ENCODE data around the gene PHF12. TPM values are rescaled to one million over a fixed set of nuclear protein-coding genes. Genes with fewer than 3 reads are reported as not detected.

The PHF12 gene
- total and polyA plus RNA-seq, 7 donors, result 6.9 to 54.3 (median 39.1) TPM

- no peaks in the 10 kb centered on the region for H3K27me3 ChIP-seq
- H3K36me3 ChIP-seq, result peaks cover 0 to 20% (median 0%) of the 10 kb centered on the region in 4 donors
- H3K9me3 ChIP-seq, result no peaks in the 10 kb centered on the region
- H3K27ac ChIP-seq, result peak overlapping the region in 1 of 4 donors; percentile 65
- no peak overlapping the region for H3K4me3 ChIP-seq
- TF ChIP-seq POLR2AphosphoS5 (IDR thresholded peaks at IDR 0.05), result no peak
- no peak for TF ChIP-seq POLR2A (IDR thresholded peaks at IDR 0.05)
- no peak for TF ChIP-seq CTCF (IDR thresholded peaks at IDR 0.05)
- TF ChIP-seq EP300 (IDR thresholded peaks at IDR 0.05), result no peak
- no peak for DNase-seq
- 92 to 99% methylated on average over 4 of the region's 4 CpGs for WGBS, 2 donors
- intact Hi-C loops (cut with DNase I), result no loop called here
- peaks cover 0 to 19% (median 13%) of the 10 kb centered on the region in 4 donors for H3K4me1 ChIP-seq
Observed at GRCh38 chr17:28892024-28892423, 59.3 kb downstream of the PHF12 start.

- TF ChIP-seq POLR2A (IDR thresholded peaks at IDR 0.05) (no peak), CTCF (IDR thresholded peaks at IDR 0.05) (no peak), POLR2AphosphoS5 (IDR thresholded peaks at IDR 0.05) (no peak)
- 91 to 96% methylated on average over 1 of the region's 1 CpG for WGBS, 2 donors
- Histone ChIP-seq H3K4me3 (no peak overlapping the region), H3K27ac (no peak overlapping the region), H3K27me3 (no peaks in the 10 kb centered on the region), H3K9me3 (no peaks in the 10 kb centered on the region), H3K4me1 (peaks cover 0 to 12% (median 7%) of the 10 kb centered on the region in 4 donors), H3K36me3 (peaks cover 0 to 24% (median 0%) of the 10 kb centered on the region in 4 donors)
- no peak for DNase-seq
- intact Hi-C loops (cut with DNase I), result no loop called here
Observed at GRCh38 chr17:28891201-28891600, 60.1 kb downstream of the PHF12 start.

- intact Hi-C loops (cut with DNase I), result no loop called here
- no peak for TF ChIP-seq POLR2AphosphoS5 (IDR thresholded peaks at IDR 0.05)
- TF ChIP-seq EP300 (IDR thresholded peaks at IDR 0.05), result no peak
- no peak for TF ChIP-seq POLR2A (IDR thresholded peaks at IDR 0.05)
- no peak for TF ChIP-seq CTCF (IDR thresholded peaks at IDR 0.05)
Observed at GRCh38 chr17:28889996-28890395, 61.3 kb downstream of the PHF12 start.

GRCh38 chr17:28888832-28889231 lies 62.5 kb downstream of the PHF12 start:
- Histone ChIP-seq H3K27me3 (no peaks in the 10 kb centered on the region), H3K4me1 (peaks cover 0 to 6% (median 2%) of the 10 kb centered on the region in 4 donors), H3K27ac (no peak overlapping the region), H3K9me3 (no peaks in the 10 kb centered on the region), H3K36me3 (peaks cover 4 to 47% (median 13%) of the 10 kb centered on the region in 4 donors), H3K4me3 (no peak overlapping the region)
- no peak for DNase-seq
- intact Hi-C loops (cut with DNase I), result no loop called here
- TF ChIP-seq POLR2AphosphoS5 (IDR thresholded peaks at IDR 0.05), result no peak
- TF ChIP-seq CTCF (IDR thresholded peaks at IDR 0.05), result no peak
- TF ChIP-seq POLR2A (IDR thresholded peaks at IDR 0.05), result no peak
- TF ChIP-seq EP300 (IDR thresholded peaks at IDR 0.05), result no peak
- WGBS, 2 donors, result 81 to 92% methylated on average over 7 of the region's 7 CpGs

More at GRCh38 chr17:28889996-28890395, 61.3 kb downstream of the PHF12 start:
- no peaks in the 10 kb centered on the region for H3K9me3 ChIP-seq
- H3K4me3 ChIP-seq, result no peak overlapping the region
- peaks cover 0 to 6% (median 2%) of the 10 kb centered on the region in 4 donors for H3K4me1 ChIP-seq
- DNase-seq, result no peak
- peaks cover 4 to 36% (median 6%) of the 10 kb centered on the region in 4 donors for H3K36me3 ChIP-seq
- peak overlapping the region in 1 of 4 donors; percentile 35 for H3K27ac ChIP-seq
- H3K27me3 ChIP-seq, result no peaks in the 10 kb centered on the region
- WGBS, 2 donors, result 81 to 93% methylated on average over 5 of the region's 5 CpGs

Data from sigmoid colon (tissue), 7 donors.